HG03457 (cell line): ENCODE results near the gene TGM6.

Experiments
- ATAC-seq: cut with Tn5 transposase; IDR thresholded peaks from one replicate; pipeline ENCODE4 v1.9.1; 2021; ENCODE audit warnings: moderate number of reproducible peaks; ENCODE audit not compliant: unreplicated experiment

The TGM6 gene

DNA sequence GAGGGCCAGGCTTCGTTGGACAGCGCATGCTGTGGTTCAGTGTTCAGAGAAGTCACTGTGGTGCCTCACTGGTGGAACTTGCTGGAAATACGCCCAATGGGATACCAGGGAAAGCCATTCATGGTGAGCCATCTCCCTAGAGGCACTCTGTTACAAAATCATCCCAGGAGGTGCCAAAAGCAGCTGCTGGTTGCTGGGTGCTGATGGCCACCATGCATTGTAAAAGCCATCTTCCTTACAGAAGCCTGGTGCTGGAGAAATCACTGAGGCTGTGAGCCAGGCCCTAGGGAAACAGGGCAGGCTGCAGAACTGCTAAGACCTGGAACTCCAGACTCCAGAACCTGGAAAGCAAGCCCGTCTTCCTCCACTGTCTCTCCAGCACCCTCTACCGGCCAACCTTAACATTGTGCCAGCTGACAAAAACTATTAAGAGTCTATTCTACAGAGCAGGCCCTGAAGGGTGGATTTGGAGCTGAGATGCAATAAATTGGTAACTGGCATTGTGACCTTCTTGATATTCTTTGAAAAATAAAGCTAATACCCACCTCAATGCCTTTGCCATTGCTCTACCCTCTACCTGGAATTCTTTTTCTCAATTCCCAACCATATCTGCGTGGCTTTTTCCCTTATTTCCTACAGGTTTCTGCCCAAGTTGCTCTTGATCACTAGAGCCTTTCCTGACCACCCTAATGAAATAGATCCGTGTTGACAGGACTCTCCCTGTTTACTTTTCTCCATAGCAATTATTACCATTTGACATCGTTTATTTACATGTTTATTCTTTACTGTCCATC, 71.4 kb downstream of the TGM6 start:
- no peak for ATAC-seq

DNA sequence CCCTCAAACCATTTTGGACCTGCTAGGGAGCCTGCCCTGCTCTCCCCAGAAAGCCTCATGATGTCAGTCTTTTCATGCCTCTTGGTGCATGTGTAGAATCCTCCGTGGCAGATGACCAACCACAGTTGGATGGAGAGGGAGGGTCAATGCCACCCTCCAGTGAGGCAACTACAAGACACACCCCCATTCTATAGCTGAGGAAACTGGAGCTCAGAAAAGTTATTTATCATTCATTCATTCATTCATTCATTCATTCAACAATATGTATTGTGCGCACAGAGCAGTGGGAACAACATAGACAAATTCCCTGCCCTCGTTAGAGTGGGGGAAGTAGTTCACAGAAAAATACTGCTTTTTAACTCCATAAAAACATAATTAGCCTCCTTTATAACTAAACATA, 73.1 kb downstream of the TGM6 start:
- no peak for ATAC-seq

DNA sequence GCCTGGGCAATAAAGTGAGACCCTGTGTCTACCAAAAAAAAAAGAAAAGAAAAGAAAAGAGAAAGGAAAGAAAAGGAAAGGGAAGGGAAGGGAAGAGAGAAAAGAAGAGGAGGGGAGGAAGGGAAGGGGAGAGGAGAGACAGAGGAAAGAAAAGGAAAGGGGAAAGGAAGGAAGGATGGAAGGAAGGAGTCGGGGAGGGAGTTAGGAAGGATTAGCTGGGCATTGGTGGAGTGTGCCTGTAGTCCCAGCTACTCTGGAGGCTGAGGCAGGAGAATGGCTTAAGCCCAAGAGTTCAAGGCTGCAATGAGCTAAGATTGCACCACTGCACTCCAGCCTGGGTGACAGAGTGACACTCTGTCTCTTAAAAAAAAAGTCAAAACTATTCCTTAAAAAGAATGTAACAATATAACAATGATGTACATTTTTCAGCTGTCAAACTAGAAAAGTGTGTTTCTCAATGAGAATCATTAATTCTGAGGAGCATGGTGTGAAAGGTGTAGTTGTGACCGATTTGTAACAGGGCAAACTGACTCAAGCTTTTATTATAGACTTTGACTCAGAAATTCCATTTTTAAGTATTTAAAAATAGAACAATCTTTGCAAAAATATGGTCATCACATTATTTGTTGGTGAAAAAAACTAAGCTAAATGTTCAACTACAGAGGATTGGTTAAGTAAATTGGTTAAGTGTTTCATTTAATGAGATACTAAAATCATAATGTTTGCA, 75.2 kb downstream of the TGM6 start:
- no peak for ATAC-seq

DNA sequence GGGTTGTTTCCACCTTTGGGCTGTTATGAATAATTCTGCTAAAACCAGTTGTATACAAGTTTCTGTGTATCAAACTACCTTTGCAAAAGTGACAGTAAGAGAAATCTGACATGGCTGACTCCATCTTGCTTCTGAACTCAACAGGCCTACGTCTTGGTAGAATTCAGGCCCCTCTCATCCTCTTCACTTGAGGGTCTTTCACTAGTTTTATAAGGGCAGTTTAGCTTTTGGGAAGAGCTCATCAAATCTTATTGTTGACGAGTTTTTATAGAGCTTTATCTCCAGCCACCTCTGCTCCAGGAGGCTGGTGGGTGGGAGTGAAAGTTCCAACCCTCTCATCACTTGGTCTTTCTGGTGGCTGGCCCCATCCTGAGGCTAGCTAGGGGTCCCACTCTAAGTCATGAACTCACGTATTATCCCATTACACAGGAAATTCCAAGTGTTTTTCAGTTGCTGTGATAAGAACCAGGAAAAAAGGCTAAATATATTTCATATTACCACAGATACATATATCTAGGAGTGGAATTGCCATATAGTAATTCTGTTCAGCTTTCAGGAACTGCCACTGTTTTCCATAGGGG, 78.3 kb downstream of the TGM6 start:
- no peak for ATAC-seq

DNA sequence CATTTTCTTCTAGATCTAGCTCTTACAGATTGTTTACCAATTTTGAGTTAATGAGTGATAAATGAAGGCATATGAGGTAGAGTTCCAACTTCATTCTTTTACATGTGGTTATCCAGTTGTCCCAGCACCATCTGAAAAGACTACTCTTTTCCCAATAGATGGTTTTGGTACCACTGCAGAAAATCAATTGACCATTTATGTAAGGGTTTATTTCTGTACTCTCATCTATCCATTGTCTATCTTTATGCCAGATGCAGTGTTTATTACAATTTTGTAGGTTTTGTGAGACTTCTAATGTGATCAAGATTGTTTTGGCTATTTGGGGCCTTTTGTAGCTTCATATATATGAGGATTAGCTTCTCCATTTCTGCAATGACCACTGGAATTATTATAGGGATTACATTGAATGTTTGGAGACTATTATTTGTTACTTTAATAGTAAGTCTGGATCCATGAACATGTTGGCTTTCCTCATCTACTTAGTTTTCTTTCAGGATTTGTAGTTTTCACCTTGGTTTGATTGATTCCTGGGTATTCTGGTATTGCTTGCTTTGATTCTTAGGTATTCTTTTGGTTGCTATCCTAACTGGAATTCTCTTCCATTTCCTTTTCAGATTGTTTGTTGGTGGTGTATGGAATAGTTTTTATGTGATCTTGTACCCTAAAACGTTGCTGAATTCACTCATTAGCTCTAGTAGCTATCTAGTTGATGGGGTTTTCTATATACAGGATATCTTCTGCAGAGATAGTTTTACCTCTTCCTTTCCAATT, 79.5 kb downstream of the TGM6 start:
- ATAC-seq = no peak

DNA sequence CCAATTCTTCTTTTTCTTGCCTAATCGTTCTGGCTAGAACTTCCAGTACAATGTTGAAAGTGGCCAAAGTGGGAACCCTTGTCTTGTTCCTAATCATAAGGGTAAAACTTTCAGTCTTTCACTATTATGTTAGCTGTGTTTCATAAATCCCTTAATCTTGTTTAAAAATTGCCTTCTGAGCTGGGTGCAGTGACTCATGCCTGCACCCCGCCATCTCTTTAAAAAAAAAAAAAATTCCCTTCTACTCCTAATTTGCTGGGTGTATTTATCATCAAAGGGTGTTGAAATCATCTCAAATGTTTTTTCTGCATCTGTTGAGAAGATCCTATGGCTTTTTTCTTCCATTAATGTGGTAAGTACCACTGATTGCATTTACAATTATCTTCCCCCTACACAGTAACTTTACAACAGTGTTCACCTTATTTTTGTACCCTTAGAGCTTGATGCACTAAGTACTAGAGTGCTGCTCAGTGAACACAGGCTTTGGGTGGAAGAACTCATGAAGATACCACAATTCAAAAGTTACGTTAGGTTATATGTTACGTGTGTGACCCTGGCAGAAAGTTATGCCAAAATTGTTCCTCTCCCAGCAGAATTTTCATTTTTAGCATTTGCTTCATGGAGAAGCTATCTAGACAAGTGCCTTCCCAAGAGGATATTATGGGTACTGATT, 80.2 kb downstream of the TGM6 start:
- ATAC-seq = no peak

DNA sequence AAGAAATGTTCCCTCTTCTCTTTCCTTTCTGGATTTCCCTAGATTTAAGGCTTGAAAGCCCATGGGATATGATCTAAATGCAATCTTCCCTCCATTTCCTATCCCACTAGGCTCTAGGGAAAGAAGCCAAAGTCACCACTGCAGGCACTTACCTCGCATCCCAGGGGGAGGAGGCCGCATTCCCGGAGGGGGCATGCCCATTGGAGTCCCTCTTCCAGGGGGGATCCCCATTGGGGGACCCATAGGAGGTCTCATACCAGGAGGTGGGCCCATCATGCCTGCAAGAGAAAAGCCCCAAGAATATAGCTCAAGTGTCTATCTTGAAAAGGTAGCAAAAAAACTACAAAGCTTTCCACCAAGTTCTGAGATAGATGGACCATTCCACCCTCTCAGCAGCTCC, 81.8 kb downstream of the TGM6 start:
- ATAC-seq = no peak

DNA sequence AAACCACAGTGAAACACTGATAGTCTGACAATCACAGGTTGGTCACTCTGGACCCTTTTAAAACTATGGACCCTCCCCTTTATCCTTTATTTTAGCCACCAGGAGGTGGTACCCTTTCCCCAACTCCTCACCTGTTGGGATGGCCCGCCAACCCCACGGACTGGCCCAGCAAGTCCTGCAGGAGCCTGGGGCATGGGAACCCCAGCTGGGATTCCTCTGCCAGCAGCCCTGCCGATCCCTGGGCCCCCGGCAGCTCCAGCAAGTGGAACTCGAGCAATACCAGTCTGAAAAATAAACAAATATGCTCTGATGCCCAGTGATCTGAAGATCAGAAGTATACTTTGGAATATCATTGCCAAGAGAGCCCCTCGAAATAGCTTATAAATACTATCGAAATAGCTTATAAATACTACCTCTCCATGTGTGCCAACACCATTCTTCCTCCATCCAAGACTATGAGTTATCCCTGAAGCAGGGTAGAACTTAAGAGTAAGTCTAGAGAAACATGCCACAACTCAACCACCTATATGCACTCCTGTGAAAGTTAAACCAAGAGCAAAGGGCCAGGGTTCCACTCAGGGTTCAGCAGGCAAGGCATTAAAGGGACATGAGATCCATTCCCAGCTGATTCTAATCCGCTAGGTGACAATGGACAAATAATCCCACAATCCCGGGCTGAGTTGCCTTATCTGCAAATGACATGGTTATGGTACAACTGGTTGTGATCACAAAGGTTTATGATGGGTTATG, 83.1 kb downstream of the TGM6 start:
- ATAC-seq = no peak

DNA sequence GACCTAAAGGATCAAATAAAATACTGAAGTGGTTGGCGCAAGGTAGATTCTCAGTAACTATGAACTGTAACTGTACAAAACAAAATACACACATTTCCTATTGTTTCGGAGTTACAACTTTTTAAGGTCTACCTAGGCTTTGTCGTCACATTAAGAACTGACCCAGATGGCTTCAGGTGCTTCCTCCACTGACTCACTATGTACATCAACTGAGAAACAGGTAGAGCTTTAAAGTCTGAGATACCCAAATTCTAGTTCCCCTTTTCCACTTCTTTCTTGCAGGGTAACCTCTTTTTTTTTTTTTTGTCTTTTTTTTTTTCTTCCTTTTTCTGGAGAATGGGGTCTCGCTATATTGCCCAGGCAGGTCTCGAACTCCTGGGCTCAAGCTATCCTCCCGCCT, 84.4 kb downstream of the TGM6 start:
- ATAC-seq = no peak

DNA sequence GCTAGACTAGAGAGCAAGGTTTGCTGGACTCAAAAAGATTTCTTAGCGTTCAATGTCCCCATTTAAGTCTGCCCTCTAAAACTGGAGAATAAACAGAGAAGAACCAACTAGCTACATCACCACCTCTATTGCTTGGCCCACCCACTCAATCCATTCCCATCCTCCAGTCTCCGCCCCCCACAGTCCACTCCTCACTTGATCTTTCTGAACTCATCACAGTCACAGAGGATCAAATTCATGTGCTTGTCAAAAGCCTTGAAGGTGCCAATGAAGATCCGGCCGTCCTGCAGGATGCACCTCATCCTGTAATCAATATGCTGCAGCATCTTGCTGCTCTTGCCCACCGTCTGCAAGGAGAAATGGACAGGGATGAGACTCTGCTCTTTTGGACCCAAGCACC, 86.7 kb downstream of the TGM6 start:
- no peak for ATAC-seq

DNA sequence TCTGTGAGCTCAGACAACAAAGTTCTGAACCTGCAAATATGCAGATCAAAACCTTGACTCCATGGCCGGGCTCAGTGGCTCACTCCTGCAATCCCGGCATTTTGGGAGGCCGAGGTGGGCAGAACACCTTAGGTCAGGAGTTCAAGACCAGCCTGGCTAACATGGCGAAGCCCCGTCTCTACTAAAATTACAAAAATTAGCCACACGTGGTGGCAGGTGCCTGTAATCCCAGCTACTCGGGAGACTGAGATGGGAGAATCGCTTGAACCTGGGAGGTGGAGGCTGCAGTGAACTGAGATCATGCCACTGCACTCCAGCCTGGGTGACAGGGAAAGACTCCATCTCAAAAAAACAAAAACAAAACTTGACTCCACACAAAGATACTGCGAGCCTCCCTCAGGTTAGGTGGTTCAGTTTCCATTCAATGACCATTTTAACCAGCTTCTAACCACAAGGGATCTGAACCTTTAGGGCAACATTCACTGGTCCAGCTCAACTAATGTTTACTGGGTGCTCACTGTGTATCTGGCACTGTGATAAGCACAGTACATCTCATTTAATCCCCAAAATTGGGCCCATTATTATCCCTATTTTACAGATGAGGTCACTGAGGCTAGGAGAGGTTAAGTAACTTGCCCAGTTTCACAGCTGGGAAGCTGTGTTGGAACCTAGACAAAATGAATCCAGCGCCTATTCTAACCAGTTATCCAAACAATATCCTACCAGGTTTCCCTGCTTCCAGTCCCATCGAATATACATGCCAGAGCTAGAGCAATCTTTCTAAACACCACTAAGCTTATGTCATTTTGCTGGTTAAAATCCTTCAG, 88.1 kb downstream of the TGM6 start:
- ATAC-seq = no peak

DNA sequence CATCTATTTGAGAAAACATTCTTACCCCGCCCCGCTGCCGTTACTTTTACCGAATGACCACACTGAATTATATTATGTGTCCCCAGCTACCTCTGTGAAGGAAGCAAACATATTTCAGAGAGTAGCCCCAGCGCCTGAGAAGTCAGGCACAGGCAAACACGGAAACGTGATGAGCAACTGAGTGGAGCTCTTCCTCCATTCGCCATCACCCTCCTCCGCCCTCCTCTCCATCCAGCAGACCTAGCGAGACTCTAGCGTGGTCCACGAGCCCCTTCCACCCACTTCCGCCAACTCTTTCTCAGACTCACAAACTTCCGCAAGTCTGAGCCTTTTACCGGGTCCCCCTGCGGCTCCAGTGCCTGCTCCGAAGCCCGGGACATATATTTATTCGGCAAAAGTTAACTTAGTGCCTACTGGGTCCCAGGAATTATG, 89.3 kb downstream of the TGM6 start:
- peak; percentile 10 for ATAC-seq

DNA sequence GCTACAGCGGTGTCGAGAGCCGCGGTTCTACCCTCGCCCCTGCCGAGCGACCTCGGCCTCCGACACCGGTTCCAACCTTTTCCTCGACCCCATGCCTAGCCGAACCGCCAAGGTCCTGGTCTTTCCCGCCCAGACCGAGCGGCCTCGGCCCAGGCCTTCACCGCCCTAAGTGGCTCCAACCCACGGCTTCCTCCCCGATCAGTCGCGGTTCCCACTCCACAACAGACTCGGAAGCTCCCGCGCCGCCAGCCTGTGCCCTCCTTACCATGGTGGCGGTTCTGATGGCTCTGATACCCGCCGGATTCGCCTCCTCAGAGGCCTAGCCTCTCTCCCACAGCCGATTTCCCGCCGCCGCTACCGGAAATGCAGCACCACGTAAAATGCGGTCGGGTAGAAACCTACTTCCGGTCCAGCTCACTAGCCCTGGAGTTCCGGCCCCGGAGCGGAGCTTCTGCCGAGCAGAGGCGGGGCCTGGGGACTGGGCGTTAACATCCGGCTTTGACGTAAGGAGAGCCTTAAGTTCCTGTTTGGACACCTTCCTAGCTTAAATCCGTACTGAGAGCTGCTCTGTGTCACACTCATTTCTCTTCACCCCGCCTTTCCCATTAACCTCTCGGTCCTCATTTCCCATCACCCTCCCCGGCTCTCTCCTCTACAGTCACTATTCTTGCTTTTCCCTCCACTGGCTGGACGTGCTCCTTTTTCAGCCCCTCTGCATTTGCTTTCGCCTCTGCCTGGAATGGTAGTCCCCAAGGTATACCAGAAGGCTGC, 89.9 kb downstream of the TGM6 start, which contains the start of gene SNRPB:
Gene SNRPB, minus strand, starts transcription at position 367 of the 771 bp plus-strand sequence. Its CDS starts 99 bp downstream, at position 268.
- ATAC-seq = peak; percentile 87

DNA sequence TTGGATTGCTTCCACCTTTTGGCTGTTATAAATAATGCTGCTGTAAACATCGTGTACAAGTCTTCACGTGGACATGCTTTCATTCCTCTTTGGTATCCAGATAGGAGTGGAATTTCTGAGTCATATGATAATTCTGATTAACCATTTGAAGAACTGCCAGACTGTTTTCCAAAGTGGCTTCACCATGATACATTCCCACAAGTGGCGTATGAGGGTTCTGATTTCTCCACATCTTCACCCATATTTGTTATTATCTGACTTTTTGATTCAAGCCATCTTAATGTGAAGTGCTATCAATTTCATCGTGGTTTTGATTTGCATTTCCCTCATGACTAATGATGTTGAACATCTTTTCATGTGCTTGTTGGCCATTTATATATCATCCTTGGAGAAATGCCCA, 92.8 kb downstream of the TGM6 start:
- no peak for ATAC-seq

DNA sequence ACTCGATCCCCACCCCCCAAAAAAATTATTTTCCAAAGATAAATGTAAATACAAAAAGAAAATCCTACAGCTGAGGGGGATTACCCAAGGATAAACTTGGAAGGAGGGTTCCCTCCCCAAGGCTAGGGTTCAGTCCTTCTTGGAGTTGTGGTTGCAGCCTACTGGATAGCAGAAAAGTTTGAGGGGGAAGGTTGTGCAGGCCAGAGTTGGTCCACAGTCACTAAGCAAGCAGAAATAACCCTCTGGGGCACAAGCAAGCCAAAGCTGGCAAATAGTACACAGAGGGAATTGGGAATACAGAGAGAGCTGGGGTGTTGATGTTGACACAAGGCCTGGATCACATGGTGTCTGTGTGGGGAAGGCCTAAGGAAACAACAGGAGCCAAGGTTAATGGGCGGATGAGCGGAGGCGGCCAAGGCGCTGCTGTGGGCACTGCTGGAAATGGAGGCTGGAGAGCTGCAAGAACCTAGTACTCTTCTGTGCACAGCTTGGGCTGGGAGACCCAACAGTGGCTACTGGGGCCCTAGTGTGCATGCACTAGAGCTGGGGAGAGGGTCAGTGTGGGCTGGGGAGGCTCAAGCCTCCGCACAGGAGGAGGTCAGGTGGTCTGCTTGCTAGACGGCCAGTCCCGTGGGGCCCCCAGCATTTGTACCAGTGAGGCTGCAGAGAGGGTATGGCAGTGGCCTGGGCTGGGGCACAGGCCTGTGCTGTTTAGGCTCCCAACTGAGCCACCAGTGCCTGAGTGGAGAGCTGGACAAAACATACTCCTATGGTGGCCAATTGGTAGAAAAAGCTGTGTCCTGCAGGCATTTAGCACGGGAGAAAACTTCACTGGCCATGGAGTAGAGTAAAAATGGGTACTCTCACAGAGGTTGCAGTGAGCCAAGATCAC, 95.4 kb downstream of the TGM6 start:
- no peak for ATAC-seq

DNA sequence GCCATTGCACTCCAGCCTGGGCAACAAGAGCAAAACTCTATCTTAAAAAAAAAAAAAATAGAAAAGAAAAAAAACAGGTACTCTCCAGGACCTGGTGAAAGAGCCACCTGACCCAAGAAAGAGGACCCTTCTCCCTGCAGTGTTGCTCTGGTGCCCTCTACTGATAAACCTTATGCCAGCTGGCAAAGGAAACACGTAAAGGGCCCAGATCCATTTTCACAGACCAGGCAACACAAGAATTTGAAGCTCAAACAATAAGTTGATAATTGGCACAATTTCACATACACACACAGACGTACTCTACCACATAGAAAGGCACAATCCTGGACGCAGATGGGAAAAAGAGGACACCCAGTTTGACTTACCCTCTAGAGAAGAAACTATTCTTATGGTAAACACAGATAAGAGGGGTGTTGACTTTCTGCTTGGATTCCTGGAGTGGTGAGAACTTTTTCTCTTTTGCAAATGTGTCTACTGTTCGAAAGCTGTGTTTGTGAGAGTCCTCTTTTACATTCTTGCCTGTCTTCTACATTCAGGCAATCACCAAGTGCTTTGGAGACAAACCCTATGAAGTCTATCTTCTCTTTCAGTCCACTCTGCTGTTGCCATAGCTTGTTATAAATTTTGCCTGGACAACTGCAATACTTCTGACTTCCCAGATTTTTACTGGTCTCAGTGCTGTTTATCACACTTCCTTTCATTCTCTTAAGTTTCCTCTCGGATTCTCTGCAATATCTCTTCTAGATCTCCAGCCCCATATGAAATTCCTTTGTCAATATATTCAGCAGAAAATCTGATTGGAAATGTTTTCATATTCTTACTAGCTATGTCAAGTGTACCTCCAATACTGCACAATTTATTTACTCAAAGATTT, 96.3 kb downstream of the TGM6 start:
- no peak for ATAC-seq
